K562 (cell line): ENCODE data around the gene HMGCL. TPM values are rescaled to one million over a fixed set of nuclear protein-coding genes. Genes with fewer than 3 reads are reported as not detected.

ENCODE experiments used
- ATAC-seq: fragments of 200-7000 bp; cut with Tn5 transposase; 3 replicates; pipeline ENCODE4 v1.9.1; 2020; ENCODE audit warnings: moderate library complexity
- BruUV-seq: library from RNA; stranded (reverse); fragments of 400-500 nt; replicated peaks from 2 replicates; lab custom pipeline; 2021; lab: Mats Ljungman, UMichigan
- CTCF ChIA-PET: fragments of 300-600 bp; formaldehyde crosslinking; extraction: SDS; loops from one replicate; lab custom pipeline; 2021; ENCODE audit warnings: low intra/inter-chr PET ratio; lab: Yijun Ruan, JAX
- POLR2A ChIA-PET: fragments of 300-600, 350-650 bp; sonication (Branson Sonifier 250); formaldehyde crosslinking; extraction: SDS; loops from one replicate; lab custom pipeline; 2021; ENCODE audit warnings: antibody characterized with exemption, inconsistent platforms; lab: Yijun Ruan, JAX
- DNase-seq, 4 experiments: peaks; one replicate each; pipeline versions ENCODE4 v3.0.0 to v3.0.0-alpha.2; 2011 to 2018; ENCODE audit warnings: low spot score in 3 of 4, mixed read lengths in 3 of 4; ENCODE audit errors: extremely low read depth in 1 of 4
- FAIRE-seq: peaks from 2 replicates; lab custom pipeline; 2011; peaks lifted over from hg19 to GRCh38; lab: Jason Lieb, UNC
- H2AFZ ChIP-seq: 2 replicates; pipeline ENCODE4 v1.6.0; 2011; ENCODE audit warnings: low read depth, low read length, control low read depth, inconsistent platforms
- H3K27ac ChIP-seq: fragments of 200-600 bp; 3 replicates; pipeline ENCODE4 v1.8.0; 2011; ENCODE audit warnings: low read depth, mild to moderate bottlenecking, control low read depth, inconsistent platforms, low read length, moderate library complexity, mixed read lengths; ENCODE audit errors: extremely low read depth
- H3K27me3 ChIP-seq, 2 experiments: fragments of 300-600 bp in 1 of 2; 2 replicates in 1 of 2; 3 replicates in 1 of 2; pipeline versions ENCODE4 v1.6.0 to v1.8.0; 2011; ENCODE audit warnings: inconsistent platforms in 2 of 2, low read length in 2 of 2, mild to moderate bottlenecking in 1 of 2, mixed read lengths in 1 of 2, moderate library complexity in 1 of 2; ENCODE audit not compliant: control insufficient read depth in 2 of 2, insufficient read depth in 2 of 2
- H3K36me3 ChIP-seq: fragments of 300-600 bp; 3 replicates; pipeline ENCODE4 v1.8.0; 2011; ENCODE audit warnings: mild to moderate bottlenecking, low read length, inconsistent platforms; ENCODE audit not compliant: control insufficient read depth, insufficient read depth
- H3K4me1 ChIP-seq, 2 experiments: fragments of 200-600 bp in 1 of 2; replicated peaks in 1 of 2; 2 replicates in 1 of 2; 3 replicates in 1 of 2; pipeline versions ENCODE4 v1.5.1 to v1.8.0; 2011; ENCODE audit warnings: inconsistent platforms in 2 of 2, low read length in 2 of 2, mild to moderate bottlenecking in 1 of 2, mixed read lengths in 1 of 2, moderate library complexity in 1 of 2; ENCODE audit not compliant: control insufficient read depth in 2 of 2, insufficient read depth in 2 of 2
- H3K4me2 ChIP-seq: 2 replicates; pipeline ENCODE4 v1.6.1; 2011; ENCODE audit warnings: low read length, control low read depth, inconsistent platforms, mixed read lengths; ENCODE audit not compliant: insufficient read depth
- H3K4me3 ChIP-seq: fragments of 200-600 bp; sonication (generic), shearing (Covaris generic); 2 replicates; pipeline ENCODE4 v1.5.1; 2016; ENCODE audit warnings: control low read depth, inconsistent platforms
- H3K79me2 ChIP-seq: fragments of 200-600 bp; 3 replicates; pipeline ENCODE4 v1.8.0; 2011; ENCODE audit warnings: low read length, inconsistent platforms; ENCODE audit not compliant: control insufficient read depth, insufficient read depth
- H3K9ac ChIP-seq, 2 experiments: 2 replicates each; pipeline versions ENCODE4 v1.6.0 to v1.6.1; 2011; ENCODE audit warnings: low read depth in 2 of 2, low read length in 2 of 2, control low read depth in 1 of 2, inconsistent platforms in 1 of 2, mild to moderate bottlenecking in 1 of 2, mixed read lengths in 1 of 2; ENCODE audit not compliant: insufficient read depth in 1 of 2
- H3K9me1 ChIP-seq: one replicate; pipeline ENCODE4 v1.6.0; 2011; ENCODE audit warnings: inconsistent platforms, mild to moderate bottlenecking, low read length, moderate library complexity; ENCODE audit not compliant: control insufficient read depth, insufficient read depth
- H3K9me3 ChIP-seq: replicated peaks from 2 replicates; pipeline ENCODE4 v1.5.1; 2011; ENCODE audit warnings: low read depth, low read length, inconsistent platforms; ENCODE audit not compliant: control insufficient read depth, insufficient read depth
- H4K20me1 ChIP-seq: replicated peaks from 2 replicates; pipeline ENCODE4 v1.6.1; 2011; ENCODE audit warnings: low read length, inconsistent platforms, mixed read lengths; ENCODE audit not compliant: control insufficient read depth, insufficient read depth
- CBX5 ChIP-seq: IDR thresholded peaks from 2 replicates; pipeline ENCODE4 v1.6.1; 2014; ENCODE audit warnings: low read depth, borderline replicate concordance
- CEBPG ChIP-seq, 3 experiments: fragments of 200-800 bp in 1 of 3; sonication (Bioruptor generic) in 1 of 3; sonication (generic) in 1 of 3; formaldehyde crosslinking in 1 of 3; IDR thresholded peaks in 2 of 3; conservative IDR thresholded peaks in 1 of 3; 2 replicates each; pipeline versions ENCODE4 v1.6.1 to v1.8.0; 2016 to 2022; ENCODE audit warnings: missing compliant biosample characterization in 2 of 3, missing genetic modification characterization in 2 of 3, mild to moderate bottlenecking in 1 of 3, missing genetic modification reagents in 1 of 3
- IRF9 ChIP-seq: fragments of 450-650 bp; IDR thresholded peaks from 2 replicates; pipeline ENCODE4 v1.6.1; 2016; ENCODE audit warnings: missing biosample characterization, missing genetic modification characterization
- KAT2B ChIP-seq: IDR thresholded peaks from one replicate; pipeline ENCODE4 v1.6.1; 2012; ENCODE audit warnings: low read depth, mild to moderate bottlenecking, control low read depth, inconsistent platforms, low read length, moderate library complexity
- KDM1A ChIP-seq, 2 experiments: fragments of 450-650 bp; IDR thresholded peaks; 2 replicates each; pipeline ENCODE4 v1.6.1; 2016; ENCODE audit warnings: mild to moderate bottlenecking in 2 of 2
- KLF10 ChIP-seq: fragments of 250-450 bp; sonication (Bioruptor Pico); IDR thresholded peaks from 2 replicates; pipeline ENCODE4 v1.6.1; 2021; ENCODE audit warnings: matching md5 sums
- MCM2 ChIP-seq: fragments of 450-650 bp; IDR thresholded peaks from 2 replicates; pipeline ENCODE4 v1.6.1; 2017; ENCODE audit warnings: low read depth, mild to moderate bottlenecking
- MCM3 ChIP-seq: fragments of 450-650 bp; IDR thresholded peaks from 2 replicates; pipeline ENCODE4 v1.6.1; 2016
- MECOM ChIP-seq: fragments of 250-450 bp; sonication (Bioruptor Pico); IDR thresholded peaks from 2 replicates; pipeline ENCODE4 v1.8.0; 2022; ENCODE audit warnings: inconsistent platforms
- SUPT5H ChIP-seq: fragments of 450-650 bp; IDR thresholded peaks from 2 replicates; pipeline ENCODE4 v1.6.1; 2016
- TGIF2 ChIP-seq: sonication (generic); formaldehyde crosslinking; IDR thresholded peaks from 2 replicates; pipeline ENCODE4 v1.8.1; 2022; ENCODE audit warnings: mild to moderate bottlenecking, missing genetic modification reagents, moderate library complexity
- XRCC5 ChIP-seq: fragments of 200-400 bp; formaldehyde crosslinking; IDR thresholded peaks from 2 replicates; pipeline ENCODE4 v1.6.1; 2017; ENCODE audit warnings: low read depth, mild to moderate bottlenecking, low read length
- ZNF318 ChIP-seq, 2 experiments: fragments of 450-650 bp; IDR thresholded peaks; 2 replicates each; pipeline ENCODE4 v1.6.1; 2016; ENCODE audit warnings: mild to moderate bottlenecking in 2 of 2, borderline replicate concordance in 1 of 2, low read depth in 1 of 2, moderate library complexity in 1 of 2
- ZNF41 ChIP-seq: fragments of 250-450 bp; sonication (Bioruptor Pico); conservative IDR thresholded peaks from 2 replicates; pipeline ENCODE4 v1.4.0; 2020; ENCODE audit warnings: mild to moderate bottlenecking
- ZNF583 ChIP-seq: fragments of 250-450 bp; sonication (Bioruptor Pico); IDR thresholded peaks from 2 replicates; pipeline ENCODE4 v1.4.0; 2020
- WGBS: fragments of 100-300 bp; shearing (Covaris generic); methylation state at CpG from one replicate; pipeline ENCODE4 v1.1.6; 2016; ENCODE audit warnings: low coverage, mixed read lengths; ENCODE audit not compliant: insufficient coverage; ENCODE audit errors: missing lambda C conversion rate; 5-methylcytosine and 5-hydroxymethylcytosine counted together
- in situ Hi-C: fragments of 300-500 bp; cut with MboI; formaldehyde crosslinking; loops from 4 replicates; pipeline ENCODE4 v1.15.0; 2018; ENCODE audit warnings: inconsistent platforms, mixed read lengths
- intact Hi-C: fragments of 100-400 bp; cut with micrococcal nuclease; formaldehyde crosslinking; loops from 2 replicates; pipeline ENCODE4 v1.14.2; 2022
- polyA plus RNA-seq, 8 experiments: library from polyadenylated mRNA; depleted of rRNA in 4 of 8; stranded (reverse) in 5 of 8; unstranded in 3 of 8; fragments of >200 nt; fragmentation: Nextera tagmentation in 2 of 8; fragmentation: Illumina TruSeq in 1 of 8; extraction: Ambion mirVana in 2 of 8; extraction: Trizol in 1 of 8; gene quantifications; 2 replicates each; pipeline versions ENCODE4 v1.2.1 to v1.2.3, GENCODE V29; 2011 to 2014; ENCODE audit warnings: inconsistent platforms in 1 of 8, missing spikeins in 1 of 8
- total RNA-seq, 7 experiments: library from RNA; depleted of rRNA in 6 of 7; stranded (reverse); fragments of >200 nt in 6 of 7; fragmentation: Illumina TruSeq in 2 of 7; extraction: Trizol in 2 of 7; gene quantifications; 2 replicates each; pipeline versions ENCODE4 v1.2.1 to v1.2.3, GENCODE V29; 2011 to 2021; ENCODE audit warnings: low replicate concordance in 1 of 7

HMGCL gene
- total and polyA plus RNA-seq, 9 of the 15 experiments (the other 6 are each of a cell fraction or from before 2014, with no cell fraction given), result 18.0 to 82.2 (median 24.2) TPM

GRCh38 chr1:23788695-23789094 is 36.5 kb downstream of the HMGCL start:
- Histone ChIP-seq H3K4me2 (no peak overlapping the region), H3K27me3 (no peaks in the 10 kb centered on the region), H3K36me3 (peaks cover 60% of the 10 kb centered on the region), H3K9ac (no peak overlapping the region), H4K20me1 (peaks cover 3% of the 10 kb centered on the region; the same call in 1 of the 2 replicates), H2AFZ (no peak overlapping the region), H3K4me1 (peaks cover 31% of the 10 kb centered on the region in 2 experiments), H3K79me2 (peaks cover 44% of the 10 kb centered on the region), H3K27ac (peak overlapping the region; percentile 90; the same call in 1 of the 3 replicates), H3K4me3 (no peak overlapping the region), H3K9me3 (no peaks in the 10 kb centered on the region), H3K9me1 (no peaks in the 10 kb centered on the region)
- ATAC-seq (no peak), FAIRE-seq (no peak), DNase-seq (no peak)
- BruUV-seq, result no TSS peak
- intact Hi-C loops (no loop called here), in situ Hi-C loops (no loop called here)
- ChIA-PET CTCF (no interaction called here), POLR2A (interaction anchor here (0.9 to 10.2 kb wide), 6 partner anchors 9 to 43 kb away, joined by 3 to 197 read pairs (median 9); partner anchors contain the start of genes GALE and PITHD1)
- 92% methylated on average over 3 of the region's 3 CpGs for WGBS
- no peak for TF ChIP-seq MCM2
- TF ChIP-seq XRCC5, result no peak
- no peak for TF ChIP-seq IRF9 (tag)
- TF ChIP-seq KDM1A (IDR thresholded peaks at IDR 0.05), result 0 out of 4 replicates have a peak, but pooled peaks of 1 of the 2 experiments have one; percentile 8
- no peak for TF ChIP-seq ZNF583
- TF ChIP-seq KLF10 (CRISPR knock-in tag), result no peak
- no peak for TF ChIP-seq KAT2B
- peak; percentile 53 for TF ChIP-seq SUPT5H
- no peak for TF ChIP-seq CEBPG (CRISPR knock-in tag; IDR thresholded peaks at IDR 0.05)
- TF ChIP-seq CEBPG (tag; conservative IDR thresholded peaks at IDR 0.05 in 1 of 2, IDR thresholded peaks at IDR 0.05 in 1 of 2), result 0 out of 4 replicates have a peak, but pooled peaks of 1 of the 2 experiments have one; percentile 37
- no peak for TF ChIP-seq MCM3
- TF ChIP-seq CBX5, result no peak
- TF ChIP-seq ZNF41 (CRISPR knock-in tag), result no peak
- no peak for TF ChIP-seq TGIF2
- no peak for TF ChIP-seq ZNF318 (IDR thresholded peaks at IDR 0.05; ENCODE audit: borderline replicate concordance in 1 of 2, low read depth in 1 of 2)
- TF ChIP-seq MECOM, result no peak
